Smooth muscle cell (in vitro differentiated cells): ENCODE measurements around the gene SPACA6. TPM values are rescaled to one million over a fixed set of nuclear protein-coding genes. Genes with fewer than 3 reads are reported as not detected.
A peak's percentile ranks its signal among the peaks of the same experiment; 100 is the strongest.
"Not testable (repeated sequence)": the region's sequence is repeated elsewhere in the genome, so short reads cannot be mapped to it uniquely, and the experiment has no call there.

Experiments used
- DNase-seq: peaks from one replicate; lab custom pipeline; 2025; ENCODE audit not compliant: unreplicated experiment; lab: John Stamatoyannopoulos, UW
- H2AFZ ChIP-seq: fragments of 200-600 bp; sonication (generic); 2 replicates; pipeline ENCODE4 v1.6.0; 2016; ENCODE audit warnings: antibody characterized with exemption, low read depth, mild to moderate bottlenecking
- H3F3A ChIP-seq: fragments of 200-600 bp; sonication (generic); 2 replicates; pipeline ENCODE4 v1.6.0; 2017; ENCODE audit warnings: antibody characterized with exemption, low read depth
- H3K27ac ChIP-seq: fragments of 200-600 bp; sonication (generic); 2 replicates; pipeline ENCODE4 v1.5.1; 2016; ENCODE audit warnings: low read depth, mild to moderate bottlenecking
- H3K27me3 ChIP-seq: fragments of 200-600 bp; sonication (generic); 2 replicates; pipeline ENCODE4 v1.6.1; 2016; ENCODE audit warnings: low read depth, mild to moderate bottlenecking
- H3K36me3 ChIP-seq: fragments of 200-600 bp; sonication (generic); 2 replicates; pipeline ENCODE4 v1.5.1; 2016; ENCODE audit warnings: low read depth
- H3K4me1 ChIP-seq: fragments of 200-600 bp; sonication (generic); 2 replicates; pipeline ENCODE4 v1.5.1; 2016; ENCODE audit warnings: low read depth
- H3K4me2 ChIP-seq: fragments of 200-600 bp; sonication (generic); 2 replicates; pipeline ENCODE4 v1.6.0; 2016; ENCODE audit warnings: mild to moderate bottlenecking
- H3K4me3 ChIP-seq: fragments of 200-600 bp; sonication (generic); 2 replicates; pipeline ENCODE4 v1.5.1; 2016; ENCODE audit warnings: mild to moderate bottlenecking
- H3K79me2 ChIP-seq: fragments of 200-600 bp; sonication (generic); 2 replicates; pipeline ENCODE4 v1.6.0; 2016; ENCODE audit warnings: low read depth, mild to moderate bottlenecking
- H3K9ac ChIP-seq: fragments of 200-600 bp; sonication (generic); 2 replicates; pipeline ENCODE4 v1.6.0; 2016; ENCODE audit warnings: low read depth
- H3K9me3 ChIP-seq: fragments of 200-600 bp; sonication (generic); replicated peaks from 2 replicates; pipeline ENCODE4 v1.5.1; 2016; ENCODE audit warnings: low read depth
- H4K20me1 ChIP-seq: fragments of 200-600 bp; sonication (generic); 2 replicates; pipeline ENCODE4 v1.6.0; 2016; ENCODE audit warnings: low read depth
- WGBS: methylation state at CpG from one replicate; pipeline ENCODE4 v1.1.7; 2016; ENCODE audit warnings: low lambda C conversion rate; 5-methylcytosine and 5-hydroxymethylcytosine counted together
- polyA plus RNA-seq: library from polyadenylated mRNA; unstranded; fragments of >200 nt; fragmentation: Nextera tagmentation; extraction: Ambion mirVana; gene quantifications from 2 replicates; pipeline ENCODE4 v1.2.1, GENCODE V29; 2016
- total RNA-seq: library from RNA; depleted of rRNA; stranded (reverse); fragments of >200 nt; gene quantifications from 2 replicates; pipeline ENCODE4 v1.2.3, GENCODE V29; 2014
- TF ChIP-seq, protein P1 (sequence below): fragments of 200-600 bp; sonication (generic); IDR thresholded peaks from 2 replicates; pipeline ENCODE4 v1.5.1; 2017; ENCODE audit warnings: borderline replicate concordance, mild to moderate bottlenecking, antibody characterized with exemption; ENCODE audit not compliant: insufficient read depth, poor library complexity, severe bottlenecking

SPACA6 gene, protein sequence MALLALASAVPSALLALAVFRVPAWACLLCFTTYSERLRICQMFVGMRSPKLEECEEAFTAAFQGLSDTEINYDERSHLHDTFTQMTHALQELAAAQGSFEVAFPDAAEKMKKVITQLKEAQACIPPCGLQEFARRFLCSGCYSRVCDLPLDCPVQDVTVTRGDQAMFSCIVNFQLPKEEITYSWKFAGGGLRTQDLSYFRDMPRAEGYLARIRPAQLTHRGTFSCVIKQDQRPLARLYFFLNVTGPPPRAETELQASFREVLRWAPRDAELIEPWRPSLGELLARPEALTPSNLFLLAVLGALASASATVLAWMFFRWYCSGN
- total RNA-seq (3.3 and 4.1 TPM in 2 replicates), polyA plus RNA-seq (3.0 and 4.3 TPM in 2 replicates)

DNA sequence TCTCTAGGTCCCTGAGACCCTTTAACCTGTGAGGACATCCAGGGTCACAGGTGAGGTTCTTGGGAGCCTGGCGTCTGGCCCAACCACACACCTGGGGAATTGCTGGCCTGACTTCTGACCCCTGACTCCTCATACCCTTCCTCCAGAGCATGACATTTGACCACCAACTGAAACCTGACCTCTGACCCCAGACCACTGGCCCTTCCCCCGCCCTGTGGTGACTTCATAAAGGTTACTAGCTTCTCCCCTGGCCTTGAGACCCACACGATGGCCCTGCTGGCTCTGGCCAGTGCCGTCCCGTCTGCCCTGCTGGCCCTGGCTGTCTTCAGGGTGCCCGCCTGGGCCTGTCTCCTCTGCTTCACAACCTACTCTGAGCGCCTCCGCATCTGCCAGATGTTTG is at the start of gene SPACA6:
Gene SPACA6, plus strand, starts transcription at position 71 of the 400 bp plus-strand sequence. Its CDS starts 197 bp downstream, at position 268.
- Histone ChIP-seq H4K20me1 (peaks cover 74% of the 10 kb centered on the region), H3K4me1 (peaks cover 4% of the 10 kb centered on the region), H3K27me3 (no peaks in the 10 kb centered on the region), H2AFZ (no peak within 1 kb of the TSS), H3K79me2 (peaks cover 91% of the 10 kb centered on the region), H3K27ac (peak within 1 kb of the TSS; percentile 96), H3K36me3 (no peaks in the 10 kb centered on the region), H3K4me3 (peak within 1 kb of the TSS; percentile 65), H3F3A (peaks cover 30% of the 10 kb centered on the region), H3K9ac (no peak within 1 kb of the TSS), H3K9me3 (no peaks in the 10 kb centered on the region), H3K4me2 (peak within 1 kb of the TSS; percentile 91)
- no peak for DNase-seq
- 95% methylated on average over 8 of the region's 8 CpGs for WGBS
- TF ChIP-seq, protein P1, sequence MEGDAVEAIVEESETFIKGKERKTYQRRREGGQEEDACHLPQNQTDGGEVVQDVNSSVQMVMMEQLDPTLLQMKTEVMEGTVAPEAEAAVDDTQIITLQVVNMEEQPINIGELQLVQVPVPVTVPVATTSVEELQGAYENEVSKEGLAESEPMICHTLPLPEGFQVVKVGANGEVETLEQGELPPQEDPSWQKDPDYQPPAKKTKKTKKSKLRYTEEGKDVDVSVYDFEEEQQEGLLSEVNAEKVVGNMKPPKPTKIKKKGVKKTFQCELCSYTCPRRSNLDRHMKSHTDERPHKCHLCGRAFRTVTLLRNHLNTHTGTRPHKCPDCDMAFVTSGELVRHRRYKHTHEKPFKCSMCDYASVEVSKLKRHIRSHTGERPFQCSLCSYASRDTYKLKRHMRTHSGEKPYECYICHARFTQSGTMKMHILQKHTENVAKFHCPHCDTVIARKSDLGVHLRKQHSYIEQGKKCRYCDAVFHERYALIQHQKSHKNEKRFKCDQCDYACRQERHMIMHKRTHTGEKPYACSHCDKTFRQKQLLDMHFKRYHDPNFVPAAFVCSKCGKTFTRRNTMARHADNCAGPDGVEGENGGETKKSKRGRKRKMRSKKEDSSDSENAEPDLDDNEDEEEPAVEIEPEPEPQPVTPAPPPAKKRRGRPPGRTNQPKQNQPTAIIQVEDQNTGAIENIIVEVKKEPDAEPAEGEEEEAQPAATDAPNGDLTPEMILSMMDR, result no peak

DNA sequence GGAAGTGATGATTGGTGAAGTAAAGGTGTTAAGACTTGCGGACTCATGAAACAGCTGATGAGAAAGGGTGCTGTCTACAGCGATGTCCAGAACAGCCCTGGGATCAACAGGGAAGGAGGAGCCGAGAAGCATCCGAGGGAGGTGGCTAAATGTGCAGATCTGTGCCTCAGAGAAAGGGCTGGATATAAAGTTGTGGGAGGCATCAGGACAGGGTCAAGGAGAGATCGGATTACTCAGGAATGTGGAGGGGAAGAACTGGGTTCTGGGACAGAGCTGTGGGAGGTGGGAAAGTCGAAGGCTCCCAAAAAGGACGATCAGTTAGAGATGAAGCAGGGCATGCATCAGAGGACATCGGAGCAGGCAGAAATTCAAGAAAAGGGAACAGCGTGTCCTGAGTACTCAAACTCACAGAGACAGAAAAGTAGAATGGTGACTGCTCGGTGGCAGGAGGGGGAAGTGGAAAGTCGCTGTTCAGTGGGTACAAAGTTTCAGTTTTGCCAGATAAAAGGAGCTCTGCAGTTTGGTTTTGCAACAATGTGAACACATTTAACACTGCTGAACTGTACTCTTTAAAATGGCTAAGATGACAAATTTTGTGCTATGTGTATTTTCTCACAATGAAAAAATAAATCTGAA is 48.4 kb upstream of the SPACA6 start:
- 72% methylated on average over 11 of the region's 11 CpGs for WGBS
- Histone ChIP-seq H3K27ac (no peak overlapping the region), H3K4me2 (no peak overlapping the region), H3K27me3 (no peaks in the 10 kb centered on the region), H3F3A (no peaks in the 10 kb centered on the region), H3K9me3 (peaks cover 4% of the 10 kb centered on the region), H2AFZ (no peak overlapping the region), H3K9ac (no peak overlapping the region), H3K4me1 (no peaks in the 10 kb centered on the region), H3K36me3 (no peaks in the 10 kb centered on the region), H3K4me3 (no peak overlapping the region), H4K20me1 (no peaks in the 10 kb centered on the region), H3K79me2 (no peaks in the 10 kb centered on the region)
- DNase-seq, result no peak
- TF ChIP-seq, protein P1, result no peak

DNA sequence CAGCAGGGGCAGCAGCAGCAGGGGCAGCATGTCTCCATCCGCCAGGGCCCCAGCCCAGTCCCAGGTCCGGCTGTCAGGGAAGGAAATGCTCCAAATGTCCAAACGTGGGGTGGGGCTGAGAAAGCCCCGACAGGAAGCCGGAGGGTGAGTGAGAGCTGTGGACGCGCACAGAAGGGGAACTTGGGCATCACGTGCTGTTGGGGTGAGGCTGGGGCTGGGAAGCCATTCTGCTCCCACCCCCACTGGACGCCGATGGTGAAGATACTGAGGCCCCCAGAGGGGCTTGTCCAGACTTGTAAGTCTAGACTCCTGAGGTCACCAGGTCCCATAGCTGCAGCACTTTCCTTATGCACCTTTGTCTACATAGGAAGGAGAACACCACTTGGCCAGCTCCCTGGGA is 46.4 kb upstream of the SPACA6 start, which contains the start of gene SIGLEC14:
Gene SIGLEC14, minus strand, starts transcription at position 96 of the 400 bp plus-strand sequence. Its CDS starts 66 bp downstream, at position 30.
- H3K27me3 ChIP-seq, H4K20me1 ChIP-seq, H3K9me3 ChIP-seq, H3K4me3 ChIP-seq, H3K4me1 ChIP-seq, H3K36me3 ChIP-seq, H3F3A ChIP-seq, DNase-seq, H3K27ac ChIP-seq, H3K9ac ChIP-seq, H3K4me2 ChIP-seq, H2AFZ ChIP-seq, H3K79me2 ChIP-seq: not testable (repeated sequence)
- WGBS, result 83% methylated on average over 5 of the region's 10 CpGs

DNA sequence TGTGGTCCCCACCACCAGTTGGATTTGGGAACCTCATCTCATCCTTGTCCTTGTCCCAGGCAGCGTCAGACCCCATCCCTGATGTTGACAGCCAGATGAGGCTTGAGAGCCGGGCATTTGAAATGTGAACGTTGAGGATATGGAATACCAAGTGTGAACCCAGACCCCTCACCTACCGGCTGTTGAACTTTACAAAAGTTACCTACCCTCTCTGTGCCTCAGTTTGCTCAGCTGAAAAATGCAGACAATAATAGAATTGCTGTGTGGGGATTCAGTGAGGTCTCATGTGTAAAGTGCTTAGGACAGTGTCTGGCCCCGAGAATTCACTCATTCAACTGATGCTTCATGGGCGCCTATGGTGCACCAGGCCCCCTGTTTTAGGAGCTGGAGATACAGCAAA is 45.8 kb upstream of the SPACA6 start:
- 87% methylated on average over 6 of the region's 6 CpGs for WGBS
- Histone ChIP-seq H3K36me3 (no peaks in the 10 kb centered on the region), H3F3A (no peaks in the 10 kb centered on the region), H2AFZ (no peak overlapping the region), H3K27me3 (no peaks in the 10 kb centered on the region), H3K4me3 (no peak overlapping the region), H3K4me1 (no peaks in the 10 kb centered on the region), H3K9ac (no peak overlapping the region), H3K79me2 (no peaks in the 10 kb centered on the region), H3K4me2 (no peak overlapping the region), H4K20me1 (no peaks in the 10 kb centered on the region), H3K9me3 (no peaks in the 10 kb centered on the region), H3K27ac (no peak overlapping the region)
- TF ChIP-seq, protein P1, result no peak
- no peak for DNase-seq
